Astrocyte of the cerebellum (primary cell): ENCODE measurements around the gene NOXO1.

Experiments used
- DNase-seq: peaks from one replicate; pipeline ENCODE4 v3.0.0-alpha.2; 2011; ENCODE audit warnings: low read depth
- H3K4me3 ChIP-seq: 2 replicates; pipeline ENCODE4 v1.5.1; 2011; ENCODE audit warnings: mild to moderate bottlenecking, low read depth, low read length, moderate library complexity
- in situ Hi-C: cut with HindIII; loops from 2 replicates; pipeline ENCODE4 v1.10.0; 2017; ENCODE audit warnings: low sequenced_read_pairs
- TF ChIP-seq, protein P1 (sequence below): IDR thresholded peaks from 2 replicates; pipeline ENCODE4 v1.5.1; 2012; ENCODE audit warnings: low read length, low read depth, moderate library complexity, mild to moderate bottlenecking; ENCODE audit errors: missing control alignments

Gene NOXO1

DNA sequence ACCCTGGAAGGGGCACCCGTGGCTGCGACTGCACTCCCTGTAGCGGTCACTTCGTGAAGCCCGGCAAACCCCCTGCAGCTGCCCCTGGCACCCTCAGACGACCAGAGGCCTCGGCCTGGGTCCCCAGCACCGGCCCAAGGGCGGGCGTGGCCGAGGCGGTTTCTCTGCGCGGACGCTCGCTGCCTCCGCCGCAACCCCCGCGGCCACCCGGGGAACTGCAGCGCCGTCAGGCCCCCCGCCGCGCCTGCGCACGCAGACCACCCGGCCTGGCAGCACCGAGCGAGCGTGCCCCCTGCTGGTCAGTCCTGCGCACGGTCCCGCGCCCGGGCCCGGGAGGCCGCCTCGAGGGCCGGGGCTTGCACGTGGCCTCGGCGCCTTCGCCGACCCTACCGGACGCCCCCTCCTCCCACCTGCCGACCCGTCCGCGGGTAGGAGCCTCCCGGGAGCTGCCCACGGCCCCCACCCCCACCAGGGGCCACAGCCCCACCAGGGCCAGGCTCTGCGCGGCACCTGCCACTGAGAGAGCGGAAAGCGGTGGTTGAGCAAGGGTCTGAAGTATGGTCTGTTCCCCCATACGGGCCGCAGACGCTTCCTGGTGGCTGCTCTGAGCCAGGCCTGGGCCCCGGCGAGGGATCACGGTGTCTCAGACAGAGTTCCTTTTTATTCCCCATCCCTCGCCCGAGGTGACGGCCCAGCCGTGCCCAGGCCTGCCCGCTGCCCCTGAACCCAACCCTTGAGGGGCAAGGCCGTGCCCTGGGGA is 51.5 kb downstream of the NOXO1 start:
- in situ Hi-C loops: loop anchor here (5.0 kb wide), 1 partner anchor 77 kb away; no protein-coding TSS in a partner anchor
- DNase-seq: peak; percentile 37

DNA sequence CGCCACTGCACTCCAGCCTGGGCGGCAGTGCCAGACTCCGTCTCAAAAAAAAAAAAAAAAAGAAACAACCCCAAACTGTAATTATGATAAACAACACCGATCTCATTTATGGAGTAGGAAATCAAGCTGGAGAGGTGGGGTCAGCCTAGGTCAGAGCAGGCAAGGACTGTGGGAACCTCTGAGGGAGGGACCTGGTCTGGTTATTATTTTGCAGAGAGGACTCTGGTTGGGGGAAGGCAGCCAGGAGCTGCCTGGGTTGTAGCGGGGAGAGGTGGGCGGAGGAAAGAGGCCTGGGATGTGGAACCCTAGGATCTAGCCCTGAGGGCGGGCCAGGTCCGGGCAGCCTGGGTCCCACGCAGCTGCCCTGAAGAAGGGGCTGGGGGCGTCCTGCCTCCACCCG is 52.2 kb downstream of the NOXO1 start:
- TF ChIP-seq, protein P1, sequence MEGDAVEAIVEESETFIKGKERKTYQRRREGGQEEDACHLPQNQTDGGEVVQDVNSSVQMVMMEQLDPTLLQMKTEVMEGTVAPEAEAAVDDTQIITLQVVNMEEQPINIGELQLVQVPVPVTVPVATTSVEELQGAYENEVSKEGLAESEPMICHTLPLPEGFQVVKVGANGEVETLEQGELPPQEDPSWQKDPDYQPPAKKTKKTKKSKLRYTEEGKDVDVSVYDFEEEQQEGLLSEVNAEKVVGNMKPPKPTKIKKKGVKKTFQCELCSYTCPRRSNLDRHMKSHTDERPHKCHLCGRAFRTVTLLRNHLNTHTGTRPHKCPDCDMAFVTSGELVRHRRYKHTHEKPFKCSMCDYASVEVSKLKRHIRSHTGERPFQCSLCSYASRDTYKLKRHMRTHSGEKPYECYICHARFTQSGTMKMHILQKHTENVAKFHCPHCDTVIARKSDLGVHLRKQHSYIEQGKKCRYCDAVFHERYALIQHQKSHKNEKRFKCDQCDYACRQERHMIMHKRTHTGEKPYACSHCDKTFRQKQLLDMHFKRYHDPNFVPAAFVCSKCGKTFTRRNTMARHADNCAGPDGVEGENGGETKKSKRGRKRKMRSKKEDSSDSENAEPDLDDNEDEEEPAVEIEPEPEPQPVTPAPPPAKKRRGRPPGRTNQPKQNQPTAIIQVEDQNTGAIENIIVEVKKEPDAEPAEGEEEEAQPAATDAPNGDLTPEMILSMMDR: no peak
- in situ Hi-C loops: loop anchor here (5.0 kb wide), 1 partner anchor 77 kb away; no protein-coding TSS in a partner anchor
- no peak for DNase-seq
- peak overlapping the region; percentile 45 for H3K4me3 ChIP-seq

More for the DNA sequence above, 51.5 kb downstream of the NOXO1 start:
- peak overlapping the region; percentile 45 for H3K4me3 ChIP-seq
- TF ChIP-seq, protein P1: peak; percentile 75
